SK-N-DZ (cell line): ENCODE data around the gene GRIA2.

Experiments used
- DNase-seq: peaks from one replicate; pipeline ENCODE4 v3.0.0-alpha.2; 2015; ENCODE audit warnings: low spot score
- small RNA-seq, 2 experiments: library from RNA; depleted of rRNA; stranded (forward); fragments of <200 nt; gene quantifications; one replicate each; pipeline ENCODE3, GENCODE V24; 2014

The GRIA2 gene

DNA sequence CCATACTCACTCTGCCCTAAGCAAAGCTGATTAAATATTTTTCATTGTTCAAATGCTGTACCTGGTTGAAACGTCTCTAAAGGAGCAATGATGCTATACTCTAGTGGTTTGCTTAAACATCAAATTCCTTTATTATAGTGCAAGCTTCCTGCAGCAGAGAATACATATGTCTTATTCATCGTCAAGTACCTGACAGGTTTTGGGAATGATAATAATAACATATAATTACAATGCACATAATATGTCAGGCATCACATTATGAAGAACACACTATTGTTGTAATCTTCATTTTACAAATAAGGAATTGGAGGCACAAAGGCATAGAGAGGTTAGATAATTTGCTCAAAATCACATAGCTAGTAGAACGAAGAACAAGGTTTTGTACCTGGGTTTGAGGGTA, 151.6 kb downstream of the GRIA2 start:
- DNase-seq: no peak

GRCh38 chr4:157372567-157372966, 152.0 kb downstream of the GRIA2 start:
- no peak for DNase-seq

GRCh38 chr4:157389741-157390140, 169.2 kb downstream of the GRIA2 start:
- no peak for DNase-seq

DNA sequence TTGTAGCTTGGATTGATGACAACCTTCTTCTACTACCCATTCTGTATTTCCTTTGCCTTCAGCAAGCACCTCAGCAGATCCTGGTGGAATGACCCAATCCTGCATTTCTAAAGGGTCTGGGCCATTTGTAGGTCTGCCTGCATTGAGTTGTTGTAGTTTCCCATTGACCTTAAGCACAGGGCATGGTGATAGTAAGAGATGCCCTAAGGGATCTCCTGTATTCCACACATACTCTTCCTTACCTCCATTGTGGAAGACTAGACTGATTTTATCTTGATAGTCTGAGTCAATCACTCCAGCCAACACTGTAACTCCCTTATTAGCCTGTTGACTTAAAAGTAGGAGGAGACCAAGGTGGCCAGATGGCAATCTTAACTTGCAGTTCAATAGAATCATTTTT, 184.5 kb downstream of the GRIA2 start:
- no peak for DNase-seq

Small RNAs within 50 kb of the gene (small RNA-seq; reads per million reads assigned to genes)
- gene RNU6-582P: 0 to 0.04 reads per million in 2 experiments
